ENCODE measurements around the gene PIP5KL1. TPM values are rescaled to one million over a fixed set of nuclear protein-coding genes. Genes with fewer than 3 reads are reported as not detected.

PIP5KL1 gene
- total RNA-seq, 2 experiments from 2014 or later = 1.8 to 2.6 TPM

DNA sequence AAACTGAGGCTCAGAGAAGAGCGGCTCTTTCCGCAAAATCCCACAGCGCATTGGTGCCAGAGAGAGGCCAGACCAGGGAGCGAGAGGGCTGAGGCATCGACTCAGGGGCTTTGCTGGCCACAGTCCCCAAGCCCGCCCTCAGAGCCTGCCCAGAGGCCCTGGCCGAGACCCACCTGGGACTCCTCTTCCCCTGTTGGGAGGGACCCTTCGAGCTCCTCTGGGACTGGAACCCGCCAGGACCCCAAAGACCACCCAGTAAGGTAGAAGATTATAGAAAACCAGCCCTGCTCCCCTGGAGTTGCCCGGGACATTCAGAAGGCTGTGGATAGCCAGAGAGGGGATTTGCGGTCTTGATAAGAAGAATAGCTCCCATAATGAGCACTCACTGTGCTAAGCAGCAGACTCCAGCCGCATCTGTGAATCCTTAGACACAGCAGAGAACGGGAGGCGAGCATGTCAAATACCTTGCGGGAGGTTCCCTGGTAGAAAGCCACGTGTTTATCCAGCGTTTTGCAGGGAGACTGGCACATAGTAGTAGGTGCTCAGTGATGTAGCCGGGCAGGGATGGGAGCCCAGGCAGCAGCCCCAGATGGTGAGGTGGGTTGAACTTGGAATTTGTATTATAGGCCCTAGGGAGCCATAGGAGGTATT is 52.5 kb downstream of the PIP5KL1 start:
- no peak overlapping the region for H3K27ac Mint-ChIP-seq
- no peak for ATAC-seq
- CTCF ChIA-PET = interaction anchor here (0.8 to 3.5 kb wide), 2 partner anchors 9 to 144 kb away, joined by 3 to 16 read pairs; partner anchors contain the start of gene TOR2A

DNA sequence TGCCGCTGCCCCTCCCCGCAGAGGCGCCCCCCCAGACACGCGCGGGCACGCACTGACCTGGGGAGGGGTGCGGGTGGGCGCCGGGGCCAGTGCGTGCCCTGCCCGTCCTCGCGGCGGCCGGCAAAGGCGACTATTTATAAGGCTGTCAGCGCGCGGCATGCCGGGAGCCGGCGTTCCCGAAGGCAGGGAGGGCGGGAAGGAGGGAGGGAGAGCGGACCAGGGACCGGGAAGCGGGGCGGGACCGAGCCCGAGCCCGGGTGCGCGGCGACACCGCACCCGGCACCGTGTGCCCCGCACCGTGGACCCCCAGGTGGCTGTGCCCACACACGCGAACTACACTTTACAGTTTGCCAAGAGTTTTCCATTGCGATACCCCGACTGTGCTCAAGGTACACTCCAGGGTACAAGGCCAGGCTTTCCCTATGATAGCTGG is 53.0 kb downstream of the PIP5KL1 start, which contains the start of gene AK1:
Gene AK1, minus strand, starts transcription at position 110 of the 433 bp plus-strand sequence. CDS start 3,058 bp downstream, outside the sequence.
- no peak for ATAC-seq
- Mint-ChIP-seq H3K4me1 (peaks cover 4% of the 10 kb centered on the region), H3K36me3 (peaks cover 3% of the 10 kb centered on the region), H3K4me3 (no peak within 1 kb of the TSS), H3K9me3 (ENCODE audit: low read depth) (no peaks in the 10 kb centered on the region), H3K27me3 (peaks cover 3% of the 10 kb centered on the region), H3K27ac (no peak within 1 kb of the TSS)
- DNase-seq = no peak
- CTCF ChIA-PET = interaction anchor here (0.8 to 3.5 kb wide), 3 partner anchors 8 to 143 kb away, joined by 3 to 16 read pairs (median 3); partner anchors contain the start of gene TOR2A

More for the DNA sequence above, 52.5 kb downstream of the PIP5KL1 start:
- Mint-ChIP-seq H3K9me3 (ENCODE audit: low read depth) (no peaks in the 10 kb centered on the region), H3K4me3 (no peak overlapping the region), H3K27me3 (peaks cover 3% of the 10 kb centered on the region), H3K4me1 (peaks cover 4% of the 10 kb centered on the region), H3K36me3 (peaks cover 3% of the 10 kb centered on the region)
- no peak for DNase-seq

DNA sequence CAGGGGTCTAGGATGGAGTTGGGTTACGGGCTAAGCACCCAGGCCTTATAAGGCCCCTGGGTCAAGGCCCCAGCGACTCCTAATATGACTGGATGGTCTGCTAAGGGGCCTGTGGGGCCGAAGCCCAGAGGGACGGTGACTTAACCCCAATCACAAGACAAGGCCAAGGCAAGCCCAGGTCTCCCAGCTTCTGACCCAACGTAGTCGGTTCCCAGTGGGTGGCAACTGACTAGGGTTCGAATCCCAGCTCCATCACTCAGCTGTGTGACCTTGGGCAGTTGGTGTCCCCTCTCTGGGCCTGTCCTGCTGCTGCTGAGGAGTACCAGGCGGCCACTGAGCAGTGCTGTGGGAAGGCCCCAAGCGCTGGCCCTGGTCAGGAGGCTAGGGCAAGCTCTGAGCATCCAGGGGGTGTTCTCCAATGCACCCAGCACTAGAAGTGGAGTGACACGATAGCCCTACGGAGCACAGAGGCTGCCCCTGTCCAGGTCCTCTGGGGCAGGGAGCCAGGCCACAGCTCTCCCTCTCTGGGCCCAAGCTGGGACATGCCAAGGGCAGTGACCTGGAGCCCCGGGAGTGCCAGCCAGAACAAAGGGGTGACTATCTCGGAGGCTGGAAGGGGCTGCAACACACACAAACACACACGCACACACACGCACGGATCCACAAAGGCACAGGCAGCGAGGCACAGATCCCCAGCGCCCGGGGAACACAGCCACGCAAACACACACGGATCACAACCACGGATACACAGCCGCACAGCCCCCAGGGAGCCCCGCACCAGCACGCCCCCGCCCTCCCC is 53.6 kb downstream of the PIP5KL1 start:
- Mint-ChIP-seq H3K27me3 (peaks cover 3% of the 10 kb centered on the region), H3K4me3 (no peak overlapping the region), H3K36me3 (peaks cover 3% of the 10 kb centered on the region), H3K4me1 (peaks cover 4% of the 10 kb centered on the region), H3K9me3 (ENCODE audit: low read depth) (no peaks in the 10 kb centered on the region), H3K27ac (no peak overlapping the region)
- DNase-seq = no peak
- CTCF ChIA-PET = interaction anchor here (1.0 to 1.6 kb wide), 3 partner anchors 41 to 142 kb away, joined by 3 to 5 read pairs (median 3); partner anchors contain the start of gene TOR2A
- ATAC-seq = no peak

DNA sequence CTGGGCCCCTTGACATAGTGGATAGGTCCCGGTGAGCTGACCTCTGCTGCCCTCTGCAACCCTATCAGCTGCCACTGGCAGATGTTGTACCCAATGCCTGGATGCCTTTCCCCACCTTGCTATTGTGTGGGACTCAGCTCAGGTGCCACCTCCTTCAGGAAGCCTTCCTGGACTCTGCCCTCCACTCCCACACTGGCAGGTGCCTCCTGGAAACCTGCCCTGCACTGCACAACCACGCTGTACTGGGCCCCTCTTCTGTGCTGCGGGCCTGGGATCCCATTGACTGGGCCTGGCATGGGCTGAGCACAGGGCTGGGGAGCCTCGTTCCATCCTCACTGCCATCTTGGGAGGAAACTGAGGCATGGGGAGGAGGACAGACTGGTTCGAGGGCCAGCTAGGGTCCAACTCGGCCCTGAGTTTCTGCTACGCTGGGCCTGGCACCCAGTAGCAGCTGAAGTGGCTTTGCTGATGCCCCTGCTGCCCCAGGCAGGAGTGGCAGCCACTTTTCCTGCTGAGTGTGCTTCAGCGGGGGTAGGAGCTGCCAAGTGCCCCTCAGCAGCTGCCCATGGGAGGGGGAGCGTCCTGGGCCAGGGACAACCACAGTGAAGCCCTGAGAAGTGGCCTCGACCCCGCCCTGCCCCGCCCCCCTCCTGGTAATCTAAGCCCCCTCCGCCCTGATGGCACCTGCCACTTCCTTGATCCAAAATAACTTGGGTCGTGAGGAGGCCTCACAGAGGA is 54.4 kb downstream of the PIP5KL1 start:
- ATAC-seq (no peak), DNase-seq (no peak)
- H3K4me3 Mint-ChIP-seq = no peak overlapping the region
- H3K4me1 Mint-ChIP-seq = peaks cover 4% of the 10 kb centered on the region
- H3K9me3 Mint-ChIP-seq (ENCODE audit: low read depth) = no peaks in the 10 kb centered on the region
- CTCF ChIA-PET = interaction anchor here (1.0 to 1.6 kb wide), 3 partner anchors 42 to 141 kb away, joined by 3 to 5 read pairs (median 3); partner anchors contain the start of gene TOR2A
- H3K27ac Mint-ChIP-seq = no peak overlapping the region
- H3K27me3 Mint-ChIP-seq = peaks cover 3% of the 10 kb centered on the region
- H3K36me3 Mint-ChIP-seq = peaks cover 3% of the 10 kb centered on the region

DNA sequence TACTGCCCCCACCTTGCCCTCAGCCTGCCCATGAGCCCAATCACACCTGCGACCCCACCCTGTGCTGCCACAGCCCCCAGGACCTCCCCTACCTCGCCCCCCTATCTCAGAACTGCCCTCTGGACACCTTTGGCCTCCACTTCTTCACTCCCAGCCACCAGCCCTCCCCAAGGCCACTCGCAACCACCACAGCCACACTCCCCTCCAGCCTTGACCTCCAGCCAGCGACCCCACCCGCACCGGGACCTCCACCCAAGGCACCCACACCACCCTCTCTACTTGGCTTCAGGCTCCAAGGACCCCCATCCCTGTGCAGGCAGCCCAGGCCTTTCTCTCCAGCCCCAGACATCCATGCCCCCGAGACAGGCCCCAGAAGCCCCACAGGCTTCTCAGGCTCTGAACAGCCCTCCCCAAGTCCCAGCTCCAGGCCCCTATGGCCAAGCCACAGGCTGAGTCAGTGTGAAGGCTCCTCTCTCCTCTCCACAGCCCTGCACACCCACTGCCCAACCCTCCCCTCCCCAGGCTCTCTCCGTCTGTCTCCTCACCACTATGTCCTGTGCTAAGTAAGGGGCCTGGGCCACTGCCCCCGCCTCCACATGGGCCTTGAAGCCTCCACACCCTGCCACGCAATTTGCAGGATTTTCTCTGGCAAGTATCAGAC is 55.1 kb downstream of the PIP5KL1 start:
- H3K27me3 Mint-ChIP-seq = peaks cover 3% of the 10 kb centered on the region
- no peak for DNase-seq
- no peak overlapping the region for H3K4me3 Mint-ChIP-seq
- H3K36me3 Mint-ChIP-seq = peaks cover 3% of the 10 kb centered on the region
- ATAC-seq = no peak
- CTCF ChIA-PET = interaction anchor here (1.6 kb wide), 1 partner anchor 46 kb away, joined by 5 read pairs; no protein-coding TSS in a partner anchor
- H3K27ac Mint-ChIP-seq = no peak overlapping the region
- no peaks in the 10 kb centered on the region for H3K9me3 Mint-ChIP-seq (ENCODE audit: low read depth)
- peaks cover 4% of the 10 kb centered on the region for H3K4me1 Mint-ChIP-seq

DNA sequence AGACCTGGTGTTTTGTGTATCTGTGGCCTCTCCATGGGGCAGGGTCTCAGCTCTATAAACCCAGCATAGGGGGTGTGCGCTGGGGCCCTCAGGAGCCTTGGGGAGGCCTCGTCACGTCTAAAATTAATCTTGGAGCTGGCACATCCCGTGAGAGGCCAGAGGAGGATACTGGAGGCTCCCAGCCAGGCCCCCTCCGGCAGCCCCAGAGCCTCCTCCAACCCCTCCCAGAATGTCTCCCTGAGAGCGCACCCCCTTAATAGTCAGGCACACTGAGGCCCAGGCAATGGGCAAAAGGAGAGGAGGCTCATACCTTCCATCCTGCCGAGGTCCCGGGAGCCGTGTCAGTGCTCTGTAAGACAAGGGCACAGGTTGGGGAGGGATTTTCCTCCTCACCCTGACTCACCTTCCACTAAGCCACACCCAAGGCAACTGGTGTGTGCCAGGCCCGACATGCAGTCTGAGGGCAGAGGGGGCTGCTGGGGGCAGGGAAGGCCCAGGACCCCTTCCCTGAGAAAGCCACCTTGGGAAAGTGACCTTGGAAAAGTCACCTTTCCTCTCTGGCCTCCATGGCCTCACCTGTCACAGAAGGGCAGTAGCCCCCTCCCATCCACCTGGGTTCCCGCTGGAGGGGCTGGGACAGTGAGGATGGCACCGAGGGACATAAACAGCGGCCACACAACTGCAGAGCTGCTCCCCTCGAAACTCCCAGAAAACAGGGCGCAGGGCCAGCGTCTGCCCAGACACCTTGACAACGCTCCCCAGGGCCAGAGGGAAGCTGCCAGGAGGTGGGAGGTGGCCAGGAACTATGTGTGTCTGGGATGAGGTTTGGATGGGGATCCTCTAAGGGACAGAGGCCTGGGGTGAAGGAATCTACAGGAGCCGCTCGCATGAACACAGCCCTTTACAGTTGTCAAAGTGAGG is 56.0 kb downstream of the PIP5KL1 start:
- H3K36me3 Mint-ChIP-seq = peaks cover 2% of the 10 kb centered on the region
- H3K27me3 Mint-ChIP-seq = peaks cover 3% of the 10 kb centered on the region
- ATAC-seq (no peak), DNase-seq (no peak)
- H3K9me3 Mint-ChIP-seq (ENCODE audit: low read depth) = no peaks in the 10 kb centered on the region
- no peak overlapping the region for H3K27ac Mint-ChIP-seq
- CTCF ChIA-PET = interaction anchor here (1.5 to 1.9 kb wide), 2 partner anchors 45 to 140 kb away, joined by 5 read pairs; partner anchors contain the start of gene TOR2A
- H3K4me1 Mint-ChIP-seq = peaks cover 4% of the 10 kb centered on the region
- H3K4me3 Mint-ChIP-seq = no peak overlapping the region

DNA sequence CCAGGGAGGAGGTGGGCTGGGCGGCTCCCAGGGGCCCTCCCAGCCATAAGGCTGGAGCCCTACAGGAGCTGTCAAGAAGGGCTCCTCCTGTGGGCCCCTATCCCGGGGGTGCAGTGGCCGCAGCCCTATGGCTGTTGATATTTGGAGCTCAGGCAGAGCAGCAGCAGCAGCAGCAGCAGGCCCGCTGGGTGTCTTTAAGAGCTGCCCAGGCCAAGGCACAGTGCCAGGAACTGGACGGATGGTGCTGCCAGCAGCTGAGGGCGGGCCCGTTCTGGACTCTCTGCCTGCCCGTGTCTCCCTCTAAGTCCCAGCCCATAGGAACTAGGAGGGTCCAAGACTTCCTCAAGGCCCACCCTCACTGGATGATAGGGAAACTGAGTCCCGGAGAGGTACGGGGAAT is 56.7 kb downstream of the PIP5KL1 start:
- H3K4me1 Mint-ChIP-seq = peaks cover 4% of the 10 kb centered on the region
- H3K4me3 Mint-ChIP-seq = no peak overlapping the region
- no peak for DNase-seq
- no peaks in the 10 kb centered on the region for H3K36me3 Mint-ChIP-seq
- H3K27ac Mint-ChIP-seq = no peak overlapping the region
- CTCF ChIA-PET = interaction anchor here (1.5 to 1.9 kb wide), 3 partner anchors 42 to 139 kb away, joined by 5 to 6 read pairs (median 5); partner anchors contain the start of genes ST6GALNAC4 and TOR2A
- peaks cover 3% of the 10 kb centered on the region for H3K27me3 Mint-ChIP-seq
- no peak for ATAC-seq
- H3K9me3 Mint-ChIP-seq (ENCODE audit: low read depth) = no peaks in the 10 kb centered on the region

DNA sequence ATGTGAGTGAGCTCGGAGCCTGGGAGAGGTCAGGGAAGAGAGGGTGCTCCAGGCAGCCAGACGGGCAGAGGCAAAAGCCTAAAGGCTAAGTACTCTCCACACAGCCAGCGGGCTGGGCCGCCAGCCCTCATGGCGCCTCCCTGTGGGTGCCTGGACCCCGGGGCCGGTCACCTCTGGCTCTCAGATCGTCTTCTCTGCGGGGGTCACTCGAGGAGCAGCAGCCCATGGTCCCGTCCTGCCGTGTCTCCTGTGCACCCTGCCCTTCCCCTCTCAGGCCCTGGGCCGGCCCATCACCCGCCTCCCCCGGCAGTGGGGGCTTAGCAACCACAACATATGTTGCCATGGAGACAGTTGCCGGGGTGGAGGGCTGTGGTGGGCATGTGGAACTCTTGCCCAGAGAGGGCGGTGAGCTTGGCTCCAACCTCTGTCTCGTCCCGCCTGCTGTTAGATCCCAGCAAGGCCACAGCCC is 57.3 kb downstream of the PIP5KL1 start:
- Mint-ChIP-seq H3K27me3 (peaks cover 3% of the 10 kb centered on the region), H3K27ac (no peak overlapping the region), H3K36me3 (no peaks in the 10 kb centered on the region), H3K4me1 (peaks cover 4% of the 10 kb centered on the region), H3K9me3 (ENCODE audit: low read depth) (no peaks in the 10 kb centered on the region), H3K4me3 (no peak overlapping the region)
- ATAC-seq (no peak), DNase-seq (no peak)
- CTCF ChIA-PET = interaction anchor here (1.2 to 1.9 kb wide), 4 partner anchors 43 to 138 kb away, joined by 3 to 6 read pairs (median 5); partner anchors contain the start of genes ST6GALNAC4 and TOR2A

DNA sequence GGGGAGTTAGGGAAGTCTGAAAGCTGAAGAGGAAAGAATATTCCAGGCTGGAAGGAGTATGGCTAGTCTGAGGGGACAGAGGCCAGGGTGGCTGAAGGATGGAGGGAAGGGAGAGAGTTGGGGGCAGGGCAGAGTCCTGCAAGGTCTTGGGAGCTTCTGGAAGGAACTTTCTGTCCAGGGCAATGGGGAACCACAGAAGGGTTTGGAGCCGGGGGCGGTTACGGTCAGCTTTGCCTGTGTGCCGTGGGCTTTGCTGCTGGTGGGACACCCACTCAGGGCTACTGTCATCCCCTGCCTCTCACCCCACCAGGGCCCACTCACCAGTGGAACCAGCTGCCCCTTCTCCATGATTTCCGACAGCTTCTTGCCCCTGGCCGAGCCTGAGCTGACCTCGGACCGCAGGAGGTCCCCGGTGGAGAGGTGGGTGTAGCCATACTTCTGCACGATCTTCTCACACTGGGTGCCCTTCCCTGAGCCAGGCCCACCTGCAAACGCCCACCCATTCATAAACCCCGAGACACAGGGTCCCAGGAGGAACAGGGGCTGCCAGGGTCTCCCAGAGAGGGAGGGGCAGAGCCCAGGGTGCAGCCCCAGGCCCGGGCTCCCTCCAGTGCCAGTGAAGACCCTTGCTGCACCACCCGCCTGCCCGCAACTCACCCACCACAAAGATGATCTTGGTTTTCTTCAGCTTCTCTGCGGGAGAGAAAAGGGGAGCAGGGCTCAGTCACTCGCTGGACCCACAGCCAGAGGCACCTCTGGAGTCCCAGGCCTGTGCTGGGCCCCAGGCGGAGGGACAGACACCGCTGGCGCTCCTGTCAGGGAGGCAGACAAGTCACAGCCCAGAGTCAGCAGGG is 58.0 kb downstream of the PIP5KL1 start:
- Mint-ChIP-seq H3K27me3 (no peaks in the 10 kb centered on the region), H3K4me3 (no peak overlapping the region), H3K27ac (no peak overlapping the region)

DNA sequence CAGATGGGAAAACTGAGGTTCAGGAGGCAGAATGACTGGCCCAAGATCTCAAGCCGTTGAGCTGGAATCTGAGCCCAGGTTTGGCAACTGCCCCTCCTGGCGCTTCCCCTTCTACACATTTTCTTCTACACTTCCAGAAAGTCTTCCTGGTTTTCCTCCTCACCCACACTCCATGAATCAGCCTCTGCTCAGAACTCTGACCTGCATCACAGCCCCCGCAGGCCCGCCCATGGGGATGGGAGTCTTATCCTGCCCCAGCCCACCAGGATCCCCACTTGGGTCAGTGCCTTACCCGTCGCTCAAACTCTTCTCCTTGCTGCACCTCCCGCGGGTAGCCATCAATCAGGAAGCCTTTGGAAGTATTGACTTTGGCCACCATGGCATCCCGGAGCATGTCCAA is 59.0 kb downstream of the PIP5KL1 start:
- no peak for DNase-seq
- ATAC-seq = no peak
- CTCF ChIA-PET = interaction anchor here (0.7 to 5.3 kb wide), 10 partner anchors 16 to 282 kb away, joined by 3 to 64 read pairs (median 16); partner anchors contain the start of genes CDK9, ENG, SH2D3C and ST6GALNAC6
- H3K27me3 Mint-ChIP-seq = no peaks in the 10 kb centered on the region
- no peak overlapping the region for H3K4me3 Mint-ChIP-seq
- no peak overlapping the region for H3K27ac Mint-ChIP-seq
- no peaks in the 10 kb centered on the region for H3K4me1 Mint-ChIP-seq
- H3K36me3 Mint-ChIP-seq = no peaks in the 10 kb centered on the region
- H3K9me3 Mint-ChIP-seq (ENCODE audit: low read depth) = no peaks in the 10 kb centered on the region

More for the DNA sequence above, 58.0 kb downstream of the PIP5KL1 start:
- Mint-ChIP-seq H3K36me3 (no peaks in the 10 kb centered on the region), H3K4me1 (peaks cover 2% of the 10 kb centered on the region), H3K9me3 (ENCODE audit: low read depth) (no peaks in the 10 kb centered on the region)
- CTCF ChIA-PET = interaction anchor here (0.7 to 5.3 kb wide), 7 partner anchors 17 to 107 kb away, joined by 3 to 42 read pairs (median 5); partner anchors contain the start of genes ENG, ST6GALNAC4 and ST6GALNAC6
- DNase-seq (no peak), ATAC-seq (no peak)

DNA sequence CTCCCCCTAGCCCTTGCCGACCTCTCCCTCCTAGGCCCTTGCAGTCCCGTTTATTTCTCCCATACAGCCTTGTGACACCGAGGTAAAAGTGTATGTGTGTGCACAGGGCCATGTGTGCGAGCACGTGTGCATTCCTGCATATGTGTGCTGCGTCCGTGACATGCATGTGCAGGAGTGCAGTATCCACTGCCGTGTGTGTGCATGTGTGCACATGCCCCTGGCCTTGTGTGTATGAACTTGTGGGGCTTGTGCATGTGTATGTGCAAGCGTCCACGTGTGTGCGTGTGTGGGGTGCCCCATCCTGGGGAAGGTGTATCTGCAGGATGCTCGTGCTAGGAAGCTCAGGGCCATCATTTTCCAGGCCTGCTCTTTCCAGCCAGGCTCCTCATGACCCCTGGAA is 59.7 kb downstream of the PIP5KL1 start:
- Mint-ChIP-seq H3K9me3 (ENCODE audit: low read depth) (no peaks in the 10 kb centered on the region), H3K4me1 (peaks cover 2% of the 10 kb centered on the region), H3K27ac (no peak overlapping the region), H3K36me3 (no peaks in the 10 kb centered on the region), H3K4me3 (no peak overlapping the region), H3K27me3 (no peaks in the 10 kb centered on the region)
- ATAC-seq = no peak
- no peak for DNase-seq
- CTCF ChIA-PET = interaction anchor here (1.0 to 5.3 kb wide), 24 partner anchors 11 to 281 kb away, joined by 3 to 64 read pairs (median 11); partner anchors contain the start of genes CDK9, ENG, FPGS and SH2D3C

Measured in activated CD8-positive, alpha-beta memory T cell treated with anti-CD3 and anti-CD28 coated beads, Interleukin-2, amount 10 ng/mL, durations not matched to agents 7 days and 5 days (primary cell).